Heart right ventricle (tissue), 16 donors: ENCODE data around the gene OLA1. TPM values are rescaled to one million over a fixed set of nuclear protein-coding genes. Genes with fewer than 3 reads are reported as not detected.

ENCODE experiments used
- ATAC-seq, 8 donors: fragments of 200-7000 bp; cut with Tn5 transposase; one replicate each; pipeline ENCODE4 v1.9.1; 2020; ENCODE audit warnings: mild to moderate bottlenecking in 8 of 8, moderate library complexity in 8 of 8, moderate number of reproducible peaks in 1 of 8
- DNase-seq, 2 donors: peaks; one replicate each; pipeline ENCODE4 v3.0.0-alpha.2; 2020
- H3K27ac ChIP-seq, 10 donors: fragments of 200-600 bp; sonication (generic) in 2 of 10; one replicate each; pipeline versions ENCODE4 v1.5.0 to v1.8.0; 2020 to 2022; ENCODE audit warnings: mild to moderate bottlenecking in 3 of 10
- H3K27me3 ChIP-seq, 7 donors: fragments of 200-600 bp; one replicate each; pipeline ENCODE4 v1.8.0; 2021 to 2022; ENCODE audit warnings: mild to moderate bottlenecking in 2 of 7
- H3K36me3 ChIP-seq, 9 donors: fragments of 200-600 bp; sonication (generic) in 1 of 9; one replicate each; pipeline versions ENCODE4 v1.5.0 to v1.8.0; 2020 to 2022; ENCODE audit warnings: mild to moderate bottlenecking in 2 of 9
- H3K4me1 ChIP-seq, 9 donors: fragments of 200-600 bp; sonication (generic) in 1 of 9; one replicate each; pipeline versions ENCODE4 v1.5.0 to v1.8.0; 2020 to 2022; ENCODE audit warnings: mild to moderate bottlenecking in 4 of 9
- H3K4me3 ChIP-seq, 10 donors: fragments of 200-600 bp; sonication (generic) in 2 of 10; one replicate each; pipeline versions ENCODE4 v1.5.0 to v1.8.0; 2020 to 2022; ENCODE audit warnings: mild to moderate bottlenecking in 7 of 10, moderate library complexity in 2 of 10
- H3K9me3 ChIP-seq, 11 donors: fragments of 200-600 bp in 10 of 11; sonication (generic) in 2 of 11; one replicate each; pipeline versions ENCODE4 v1.5.0 to v1.8.0; 2013 to 2022; ENCODE audit warnings: mild to moderate bottlenecking in 2 of 11, control low read depth in 1 of 11, moderate library complexity in 1 of 11
- CTCF ChIP-seq, 9 donors: fragments of 200-600 bp; sonication (generic) in 2 of 9; IDR thresholded peaks; one replicate each; pipeline versions ENCODE4 v1.5.0 to v1.8.0; 2021 to 2022; ENCODE audit warnings: antibody characterized with exemption in 9 of 9, mild to moderate bottlenecking in 5 of 9, moderate library complexity in 1 of 9
- WGBS, 2 donors: extraction: QIAGEN DNeasy Blood & Tissue Kit; methylation state at CpG; one replicate each; pipeline ENCODE4 v1.1.7; 2013; ENCODE audit warnings: inconsistent platforms in 1 of 2; 5-methylcytosine and 5-hydroxymethylcytosine counted together
- intact Hi-C, 10 donors: fragments of 100-400 bp; cut with DNase I; formaldehyde crosslinking; loops; one replicate each; pipeline versions ENCODE4 v1.11.1 to v1.14.2; 2022
- polyA plus RNA-seq, 2 donors: library from polyadenylated mRNA; stranded (reverse); fragments of 200-250 nt; gene quantifications; one replicate each; pipeline ENCODE4 v1.2.3, GENCODE V29; 2013
- total RNA-seq, 10 donors: library from RNA; stranded (reverse); fragmentation: NEBNext Ultra II Directional in 3 of 10; extraction: Animal tissue kit (Norgen Biotek cat#: 25700) in 3 of 10; gene quantifications; one replicate each; pipeline versions ENCODE4 v1.2.1 to v1.2.4, GENCODE V29; 2021 to 2023
- donor health status: Arrhythmogenic right ventricular cardiomyopathy.
- donor health status: ischemic (EF 13 %, LVEDD 7.1; RV severe dilation, severe dysfunction).
- donor health status: healthy with polysubstance abuse.
- donor health status: DM: no; HTN: yes; CAD: no.
- donor health status: DM: no; HTN: no; CAD: no.
- donor health status: ischemic (EF 25% LVEDD 6.9; RV normal size, moderate dysfunction).
- donor health status: ischemic (EF 25% LVEDD 5.7; RV mildly dilated, moderate dysfunction).
- donor health status: healthy.
- donor health status: DM: yes; HTN: yes; CAD: no.
- donor health status: Ischemic cardiomyopathy.
- donor health status: ischemic (EF 35%, LVEDD 5.7; RV mildly dilated, moderate dysfunction).
- donor health status: nonischemic (EF 11% LVEDD 7.7; RV severe dilation, severe dysfunction).
- donor health status: DM: yes; HTN: yes; CAD: no.
- donor health status: PGD.
- donor health status: ischemic (EF 29% LVEDD 5.4; RV normal size, mild dysfunction).
- donor health status: nonischemic (EF 23%, LVEDD 6.1; RV moderate dilation, normal function).

OLA1 gene
- total and polyA plus RNA-seq, 12 donors, result 23.7 to 85.2 (median 73.3) TPM

DNA sequence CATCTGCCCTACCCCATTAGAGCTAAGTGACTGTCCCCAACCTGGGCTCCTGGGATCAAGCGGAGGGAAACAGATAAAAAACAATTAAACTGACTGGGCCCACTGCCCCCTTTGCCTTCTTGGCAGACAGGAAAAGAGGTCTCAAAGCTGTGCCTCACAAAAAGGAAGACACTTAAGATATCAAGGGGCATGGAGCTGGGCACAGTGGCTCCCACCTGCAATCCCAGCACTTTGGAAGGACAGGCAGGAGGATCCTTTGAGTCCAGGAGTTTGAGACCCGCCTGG lies 208.0 kb downstream of the OLA1 start:
- H3K36me3 ChIP-seq, result no peaks in the 10 kb centered on the region
- no peak for DNase-seq
- ATAC-seq, result no peak
- H3K27me3 ChIP-seq, result no peaks in the 10 kb centered on the region
- H3K9me3 ChIP-seq, result no peaks in the 10 kb centered on the region
- H3K4me1 ChIP-seq, result peaks cover 10 to 58% (median 41%) of the 10 kb centered on the region in 9 donors
- 96 to 97% methylated on average over 2 of the region's 2 CpGs for WGBS, 2 donors
- TF ChIP-seq CTCF (IDR thresholded peaks at IDR 0.05), result no peak
- H3K27ac ChIP-seq, result peak overlapping the region in 6 of 10 donors; percentile 19 to 95 (median 79)
- H3K4me3 ChIP-seq, result no peak overlapping the region
- intact Hi-C loops, result loop anchor here (1.0 to 10.0 kb wide), 8 partner anchors 76 to 636 kb away; partner anchors contain the start of gene SP3 (in 2 of the 10)

DNA sequence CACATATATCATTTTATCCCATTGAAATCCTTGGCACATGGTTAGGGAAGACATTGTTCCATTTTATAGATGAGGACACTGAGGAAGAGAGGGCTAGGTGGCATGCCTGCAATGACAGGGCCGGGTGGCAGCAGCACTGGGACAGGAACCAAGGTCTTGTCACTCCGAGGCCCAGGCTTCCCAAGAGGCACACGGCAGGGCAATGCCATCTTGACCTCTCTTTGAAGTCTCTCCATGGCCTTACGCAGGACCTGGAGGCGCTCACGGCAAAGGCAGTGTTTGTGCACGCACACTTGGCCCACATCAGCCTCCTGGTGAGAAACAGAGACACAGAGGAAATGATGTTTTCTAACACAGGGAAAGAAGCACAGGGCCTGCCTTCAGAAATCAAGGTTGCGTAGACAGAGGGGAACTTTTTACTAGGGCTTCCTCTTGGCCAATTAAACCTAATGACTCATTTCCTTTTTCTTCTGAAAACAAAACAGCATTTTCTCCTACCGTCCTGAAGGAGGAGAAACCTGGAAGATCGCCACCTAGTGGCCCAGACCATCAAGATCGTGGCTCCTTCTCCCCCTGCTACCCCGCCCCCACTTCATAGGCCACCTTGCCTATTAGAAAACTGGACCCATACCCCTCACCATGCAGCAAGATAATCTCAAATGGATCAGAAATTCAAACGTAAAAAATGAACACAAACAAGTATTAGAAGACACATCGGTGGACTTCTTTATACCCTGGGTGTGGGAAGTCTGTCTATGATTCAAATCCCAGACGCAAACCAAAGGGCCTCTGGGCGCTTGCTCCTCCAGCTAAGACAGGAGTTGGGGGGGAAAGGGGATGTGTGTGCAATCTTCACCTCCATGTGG lies 208.5 kb downstream of the OLA1 start:
- DNase-seq, result peak; percentile 82 to 92
- Histone ChIP-seq H3K4me1 (peaks cover 10 to 63% (median 41%) of the 10 kb centered on the region in 9 donors), H3K27me3 (no peaks in the 10 kb centered on the region), H3K36me3 (no peaks in the 10 kb centered on the region), H3K27ac (peak overlapping the region; percentile 68 to 95 (median 83)), H3K4me3 (peak overlapping the region in 5 of 10 donors; percentile 7 to 29 (median 23)), H3K9me3 (no peaks in the 10 kb centered on the region)
- WGBS, 2 donors, result 19 to 28% methylated on average over 16 of the region's 16 CpGs
- intact Hi-C loops, result loop anchor here (1.0 to 10.0 kb wide), 14 partner anchors 47 to 635 kb away; partner anchors contain the start of gene SP3 (in 5 of the 10)
- peak; percentile 79 to 96 (median 89) for TF ChIP-seq CTCF (IDR thresholded peaks at IDR 0.05)
- peak; percentile 84 to 95 (median 88) for ATAC-seq

DNA sequence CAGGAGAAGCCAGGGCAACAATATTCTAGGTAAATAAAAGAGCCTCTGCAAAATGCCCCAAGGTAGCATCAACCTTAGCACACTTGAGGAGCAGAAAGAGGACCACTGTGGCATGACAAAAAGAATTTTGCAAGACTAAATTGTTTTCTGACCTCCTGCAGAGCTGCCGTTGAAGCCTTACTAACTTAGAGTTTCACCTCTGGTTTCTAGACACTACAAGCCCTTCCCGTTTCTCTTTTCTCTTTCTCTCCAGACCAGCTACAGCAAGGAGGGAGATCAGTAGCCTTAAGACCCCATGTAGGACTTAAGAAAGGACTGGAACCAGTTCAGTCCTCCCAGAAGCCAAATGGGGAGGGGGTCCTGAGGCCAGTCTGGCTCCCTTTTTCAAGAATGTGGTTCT lies 209.9 kb downstream of the OLA1 start:
- no peak overlapping the region for H3K4me3 ChIP-seq
- no peaks in the 10 kb centered on the region for H3K27me3 ChIP-seq
- no peaks in the 10 kb centered on the region for H3K9me3 ChIP-seq
- 77 to 95% methylated on average over 2 of the region's 2 CpGs for WGBS, 2 donors
- DNase-seq, result no peak
- peak overlapping the region in 5 of 10 donors; percentile 30 to 95 (median 86) for H3K27ac ChIP-seq
- H3K4me1 ChIP-seq, result peaks cover 10 to 56% (median 41%) of the 10 kb centered on the region in 9 donors
- intact Hi-C loops, result loop anchor here in 8 of 10 donors (2.0 to 10.0 kb wide), 7 partner anchors 46 to 274 kb away; partner anchors contain the start of gene SP3 (in 3 of the 8)
- no peaks in the 10 kb centered on the region for H3K36me3 ChIP-seq
- no peak for ATAC-seq
- TF ChIP-seq CTCF (IDR thresholded peaks at IDR 0.05), result no peak

DNA sequence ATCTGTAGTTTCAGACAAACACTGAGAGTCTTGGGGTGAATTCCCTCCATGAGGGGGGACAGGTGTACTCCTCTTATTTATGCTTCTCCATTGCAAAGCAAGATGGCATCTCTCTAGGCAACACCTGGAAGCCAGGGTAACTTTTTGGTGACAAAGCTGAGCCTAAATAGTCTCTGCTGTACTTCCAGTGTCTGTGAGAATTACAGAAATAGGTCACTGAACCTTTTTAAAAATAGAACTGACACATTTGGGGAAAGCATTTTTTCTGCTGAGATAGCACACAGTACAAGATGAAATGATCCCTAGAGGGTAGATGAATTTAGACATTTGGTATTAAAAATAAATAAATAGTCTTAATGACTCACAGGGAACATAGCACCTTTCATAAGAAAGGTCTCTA lies 211.5 kb downstream of the OLA1 start:
- H3K27me3 ChIP-seq, result no peaks in the 10 kb centered on the region
- H3K4me1 ChIP-seq, result peaks cover 10 to 65% (median 41%) of the 10 kb centered on the region in 9 donors
- no peak overlapping the region for H3K4me3 ChIP-seq
- peak in 3 of 8 donors; percentile 16 to 48 (median 27) for ATAC-seq
- H3K9me3 ChIP-seq, result no peaks in the 10 kb centered on the region
- H3K36me3 ChIP-seq, result no peaks in the 10 kb centered on the region
- no peak for TF ChIP-seq CTCF (IDR thresholded peaks at IDR 0.05)
- no peak for DNase-seq
- intact Hi-C loops, result loop anchor here in 7 of 10 donors (5.0 to 10.0 kb wide), 6 partner anchors 45 to 272 kb away; partner anchors contain the start of gene SP3 (in 3 of the 7)
- peak overlapping the region in 8 of 10 donors; percentile 1 to 88 (median 36) for H3K27ac ChIP-seq
